ENCODE measurements around the gene LAMC1. TPM values are rescaled to one million over a fixed set of nuclear protein-coding genes. Genes with fewer than 3 reads are reported as not detected.
A peak's percentile ranks its signal among the peaks of the same experiment; 100 is the strongest.

LAMC1 gene
- polyA plus RNA-seq, 1 of the 3 experiments (the other 2 are of a cell fraction), result 101 TPM

DNA sequence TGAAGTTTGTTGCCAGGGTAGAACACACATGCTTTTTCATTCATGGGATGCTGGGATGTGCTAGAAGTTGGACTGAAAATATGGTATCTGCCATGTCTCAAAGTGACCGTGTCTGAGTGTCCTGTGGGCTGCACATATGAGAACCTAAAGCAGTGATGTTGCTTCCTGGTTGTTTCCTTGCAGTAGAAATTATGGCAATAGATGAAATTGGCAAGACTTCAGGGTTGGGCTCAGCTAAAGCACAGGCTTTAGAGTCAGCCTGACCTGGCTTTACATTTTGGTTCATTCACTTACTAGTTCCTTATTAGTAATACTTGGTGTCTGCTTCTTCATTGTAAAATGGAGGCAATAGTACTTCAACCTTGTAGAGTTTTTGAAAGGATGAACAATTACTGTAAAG lies 165.0 kb downstream of the LAMC1 start:
- no peaks in the 10 kb centered on the region for H3K79me2 ChIP-seq (ENCODE audit: insufficient read depth)
- no peaks in the 10 kb centered on the region for H3K36me3 ChIP-seq (replicated peaks in 1 of 2; ENCODE audit: control insufficient read depth in 1 of 2, insufficient read depth in 2 of 2, low read length in 1 of 2)
- H2AFZ ChIP-seq (ENCODE audit: low read depth), result no peak overlapping the region
- 0 out of 4 replicates have a peak, but pooled peaks cover 0 to 4% of the 10 kb centered on the region in 2 experiments for H3K4me1 ChIP-seq (ENCODE audit: control insufficient read depth in 1 of 2, insufficient read depth in 2 of 2, low read depth in 1 of 2, low read length in 1 of 2)
- H3F3A ChIP-seq (replicated peaks; ENCODE audit: insufficient read depth), result no peaks in the 10 kb centered on the region
- ChIA-PET CTCF (no interaction called here), POLR2A (interaction anchor here (0.6 kb wide), 1 partner anchor 630 kb away, joined by 3 read pairs; no protein-coding TSS in a partner anchor)
- no peak overlapping the region for H3K4me2 ChIP-seq
- no peak overlapping the region for H3K4me3 ChIP-seq (ENCODE audit: low read depth in 2 of 2, low read length in 1 of 2)
- H3K9me2 ChIP-seq, result no peaks in the 10 kb centered on the region
- no peaks in the 10 kb centered on the region for H3K27me3 ChIP-seq (ENCODE audit: insufficient read depth)
- no peaks in the 10 kb centered on the region for H4K20me1 ChIP-seq (ENCODE audit: insufficient read depth)
- DNase-seq, result no peak
- no peak overlapping the region for H3K9ac ChIP-seq
- no peak overlapping the region for H3K27ac ChIP-seq (ENCODE audit: low read depth in 2 of 2, low read length in 1 of 2)
- no peaks in the 10 kb centered on the region for H3K9me3 ChIP-seq
- 100% methylated on average over 1 of the region's 1 CpG for WGBS (ENCODE audit: low lambda C conversion rate)
- TF ChIP-seq GATA2 (CRISPR knock-in tag; IDR thresholded peaks at IDR 0.05) (no peak), FOXJ3 (CRISPR knock-in tag; IDR thresholded peaks at IDR 0.05) (no peak), SIN3A (IDR thresholded peaks at IDR 0.05; ENCODE audit: borderline replicate concordance, low read depth, low read length) (no peak), RCOR1 (IDR thresholded peaks at IDR 0.05; ENCODE audit: low read length) (no peak), EZH2phosphoT487 (IDR thresholded peaks at IDR 0.05; ENCODE audit: borderline replicate concordance, low read depth) (no peak), MEF2A (IDR thresholded peaks at IDR 0.05; ENCODE audit: borderline replicate concordance, low read depth) (no peak), RXRA (IDR thresholded peaks at IDR 0.05; ENCODE audit: borderline replicate concordance, low read depth) (no peak)
- TF ChIP-seq, protein P1, sequence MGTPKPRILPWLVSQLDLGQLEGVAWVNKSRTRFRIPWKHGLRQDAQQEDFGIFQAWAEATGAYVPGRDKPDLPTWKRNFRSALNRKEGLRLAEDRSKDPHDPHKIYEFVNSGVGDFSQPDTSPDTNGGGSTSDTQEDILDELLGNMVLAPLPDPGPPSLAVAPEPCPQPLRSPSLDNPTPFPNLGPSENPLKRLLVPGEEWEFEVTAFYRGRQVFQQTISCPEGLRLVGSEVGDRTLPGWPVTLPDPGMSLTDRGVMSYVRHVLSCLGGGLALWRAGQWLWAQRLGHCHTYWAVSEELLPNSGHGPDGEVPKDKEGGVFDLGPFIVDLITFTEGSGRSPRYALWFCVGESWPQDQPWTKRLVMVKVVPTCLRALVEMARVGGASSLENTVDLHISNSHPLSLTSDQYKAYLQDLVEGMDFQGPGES (IDR thresholded peaks at IDR 0.05; ENCODE audit: low read depth, low read length), result no peak
- TF ChIP-seq, protein P2, sequence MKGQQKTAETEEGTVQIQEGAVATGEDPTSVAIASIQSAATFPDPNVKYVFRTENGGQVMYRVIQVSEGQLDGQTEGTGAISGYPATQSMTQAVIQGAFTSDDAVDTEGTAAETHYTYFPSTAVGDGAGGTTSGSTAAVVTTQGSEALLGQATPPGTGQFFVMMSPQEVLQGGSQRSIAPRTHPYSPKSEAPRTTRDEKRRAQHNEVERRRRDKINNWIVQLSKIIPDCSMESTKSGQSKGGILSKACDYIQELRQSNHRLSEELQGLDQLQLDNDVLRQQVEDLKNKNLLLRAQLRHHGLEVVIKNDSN (IDR thresholded peaks at IDR 0.05; ENCODE audit: borderline replicate concordance, low read depth), result no peak

DNA sequence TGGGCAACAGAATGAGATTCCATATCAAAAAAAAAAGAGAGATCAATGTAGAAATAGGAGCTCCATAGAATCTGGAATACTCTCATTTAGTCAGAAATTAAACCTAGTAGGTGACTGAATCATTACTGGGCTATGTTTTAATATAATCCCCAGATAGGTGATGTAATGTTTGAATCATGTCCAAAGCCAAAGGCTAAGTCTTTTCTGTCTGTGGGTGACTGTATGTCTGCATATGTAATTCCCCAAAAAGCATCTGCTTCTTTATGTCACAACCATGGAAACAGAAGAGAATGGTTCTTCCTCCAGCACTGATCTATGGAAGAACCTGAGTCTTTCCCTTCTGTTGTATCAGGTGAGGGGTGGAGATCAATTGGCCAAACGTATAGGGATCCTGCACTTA lies 168.6 kb downstream of the LAMC1 start:
- WGBS (ENCODE audit: low lambda C conversion rate), result 44% methylated on average over 1 of the region's 1 CpG
- CTCF ChIA-PET, result no interaction called here
- Histone ChIP-seq H2AFZ (ENCODE audit: low read depth) (no peak overlapping the region), H3K27me3 (ENCODE audit: insufficient read depth) (no peaks in the 10 kb centered on the region), H3F3A (replicated peaks; ENCODE audit: insufficient read depth) (no peaks in the 10 kb centered on the region), H3K9me3 (no peaks in the 10 kb centered on the region), H4K20me1 (ENCODE audit: insufficient read depth) (no peaks in the 10 kb centered on the region), H3K79me2 (ENCODE audit: insufficient read depth) (no peaks in the 10 kb centered on the region), H3K4me1 (ENCODE audit: control insufficient read depth in 1 of 2, insufficient read depth in 2 of 2, low read depth in 1 of 2, low read length in 1 of 2) (peaks cover 0 to 11% of the 10 kb centered on the region in 2 experiments; a peak in 1 of 4 replicates), H3K9ac (peak overlapping the region; percentile 23; the same call in 1 of the 2 replicates), H3K4me2 (no peak overlapping the region), H3K27ac (ENCODE audit: low read depth in 2 of 2, low read length in 1 of 2) (peak overlapping the region in 1 of 2 experiments; percentile 51; a peak in 2 of 4 replicates), H3K9me2 (no peaks in the 10 kb centered on the region), H3K36me3 (replicated peaks in 1 of 2; ENCODE audit: control insufficient read depth in 1 of 2, insufficient read depth in 2 of 2, low read length in 1 of 2) (no peaks in the 10 kb centered on the region), H3K4me3 (ENCODE audit: low read depth in 2 of 2, low read length in 1 of 2) (no peak overlapping the region)
- no peak for DNase-seq
- TF ChIP-seq NFIC (IDR thresholded peaks at IDR 0.05; ENCODE audit: borderline replicate concordance), result peak; percentile 67; the same call in 1 of the 2 replicates
- TF ChIP-seq, protein P3, sequence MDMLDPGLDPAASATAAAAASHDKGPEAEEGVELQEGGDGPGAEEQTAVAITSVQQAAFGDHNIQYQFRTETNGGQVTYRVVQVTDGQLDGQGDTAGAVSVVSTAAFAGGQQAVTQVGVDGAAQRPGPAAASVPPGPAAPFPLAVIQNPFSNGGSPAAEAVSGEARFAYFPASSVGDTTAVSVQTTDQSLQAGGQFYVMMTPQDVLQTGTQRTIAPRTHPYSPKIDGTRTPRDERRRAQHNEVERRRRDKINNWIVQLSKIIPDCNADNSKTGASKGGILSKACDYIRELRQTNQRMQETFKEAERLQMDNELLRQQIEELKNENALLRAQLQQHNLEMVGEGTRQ (IDR thresholded peaks at IDR 0.05; ENCODE audit: borderline replicate concordance, low read depth, low read length), result no peak
- no peak for TF ChIP-seq GABPA (IDR thresholded peaks at IDR 0.05; ENCODE audit: low read depth)
- TF ChIP-seq JUND (IDR thresholded peaks at IDR 0.05), result 0 out of 2 replicates have a peak, but pooled peaks have one; percentile 5
- peak; percentile 27; the same call in 1 of the 2 replicates for TF ChIP-seq FOSL2 (IDR thresholded peaks at IDR 0.05; ENCODE audit: borderline replicate concordance, low read depth)
- TF ChIP-seq FOXM1 (IDR thresholded peaks at IDR 0.05; ENCODE audit: low read depth), result no peak
- peak; percentile 41 for TF ChIP-seq TCF12 (IDR thresholded peaks at IDR 0.05)
- no peak for TF ChIP-seq SIN3A (IDR thresholded peaks at IDR 0.05; ENCODE audit: borderline replicate concordance, low read depth, low read length)
- no peak for TF ChIP-seq NRF1 (IDR thresholded peaks at IDR 0.05; ENCODE audit: low read depth, low read length)
- TF ChIP-seq CHD2 (IDR thresholded peaks at IDR 0.05; ENCODE audit: low read length, partially characterized antibody), result no peak
- POLR2A ChIA-PET, result interaction anchor here (0.7 kb wide), 1 partner anchor 577 kb away, joined by 3 read pairs; no protein-coding TSS in a partner anchor

All from SK-N-SH (cell line).